ENCODE results near the gene WDR55. TPM values are rescaled to one million over a fixed set of nuclear protein-coding genes. Genes with fewer than 3 reads are reported as not detected.

Gene WDR55
- polyA plus RNA-seq, 1 donor (not counting 4 experiments of a cell fraction or from before 2014, with no cell fraction given): 21.6 TPM

GRCh38 chr5:140630292-140631035 lies 34.2 kb upstream of the WDR55 start:
- no peak overlapping the region for H3K4me2 ChIP-seq (ENCODE audit: control insufficient read depth, extremely low read depth, insufficient read depth, low read depth, low read length)
- H4K20me1 ChIP-seq (ENCODE audit: control insufficient read depth, extremely low read depth, insufficient read depth, low read length): no peaks in the 10 kb centered on the region
- H3K9me1 ChIP-seq (ENCODE audit: control insufficient read depth, extremely low read depth, insufficient read depth, low read length): no peaks in the 10 kb centered on the region
- H3K27me3 ChIP-seq (ENCODE audit: control insufficient read depth, extremely low read depth, insufficient read depth, low read length): peaks cover 7% of the 10 kb centered on the region
- no peak overlapping the region for H3K9ac ChIP-seq (ENCODE audit: control insufficient read depth, extremely low read depth, insufficient read depth, low read length)
- no peaks in the 10 kb centered on the region for H3K79me2 ChIP-seq (ENCODE audit: control insufficient read depth, insufficient read depth, low read length)
- no peak overlapping the region for H3K4me3 ChIP-seq (ENCODE audit: control insufficient read depth in 2 of 3, extremely low read depth in 1 of 3, insufficient read depth in 2 of 3, low read depth in 1 of 3, low read length in 3 of 3)
- H3K9me3 ChIP-seq (ENCODE audit: control insufficient read depth, low read depth, low read length): no peaks in the 10 kb centered on the region
- DNase-seq (ENCODE audit: low read depth, low spot score) (no peak), FAIRE-seq (no peak)
- no peak overlapping the region for H2AFZ ChIP-seq (ENCODE audit: control insufficient read depth, low read length)
- H3K4me1 ChIP-seq (ENCODE audit: control insufficient read depth, extremely low read depth, insufficient read depth, low read length): peaks cover 21% of the 10 kb centered on the region
- dilution Hi-C loops (cut with MboI; ENCODE audit: extremely low pct_ligation_motif_present, low sequenced_read_pairs): no loop called here
- no peak for TF ChIP-seq EZH2 (IDR thresholded peaks at IDR 0.05; ENCODE audit: low read length)
- no peak for TF ChIP-seq CTCF (optimal IDR thresholded peaks at IDR 0.05 in 1 of 3, IDR thresholded peaks at IDR 0.05 in 1 of 3, conservative IDR thresholded peaks at IDR 0.05 in 1 of 3; ENCODE audit: extremely low read depth in 1 of 3, insufficient read depth in 2 of 3, low read length in 3 of 3)
- H3K27ac ChIP-seq (ENCODE audit: control insufficient read depth, insufficient read depth, low read length): no peak overlapping the region
- no peaks in the 10 kb centered on the region for H3K36me3 ChIP-seq (ENCODE audit: control insufficient read depth in 2 of 2, extremely low read depth in 1 of 2, insufficient read depth in 2 of 2, low read length in 2 of 2)

- FAIRE-seq (no peak), DNase-seq (ENCODE audit: low read depth, low spot score) (no peak)
- Histone ChIP-seq H3K9me3 (ENCODE audit: control insufficient read depth, low read depth, low read length) (no peaks in the 10 kb centered on the region), H3K79me2 (ENCODE audit: control insufficient read depth, insufficient read depth, low read length) (no peaks in the 10 kb centered on the region), H3K4me1 (ENCODE audit: control insufficient read depth, extremely low read depth, insufficient read depth, low read length) (peaks cover 21% of the 10 kb centered on the region), H3K4me3 (ENCODE audit: control insufficient read depth in 2 of 3, extremely low read depth in 1 of 3, insufficient read depth in 2 of 3, low read depth in 1 of 3, low read length in 3 of 3) (no peak overlapping the region), H3K4me2 (ENCODE audit: control insufficient read depth, extremely low read depth, insufficient read depth, low read depth, low read length) (no peak overlapping the region), H2AFZ (ENCODE audit: control insufficient read depth, low read length) (no peak overlapping the region), H3K36me3 (ENCODE audit: control insufficient read depth in 2 of 2, extremely low read depth in 1 of 2, insufficient read depth in 2 of 2, low read length in 2 of 2) (no peaks in the 10 kb centered on the region), H4K20me1 (ENCODE audit: control insufficient read depth, extremely low read depth, insufficient read depth, low read length) (no peaks in the 10 kb centered on the region), H3K27ac (ENCODE audit: control insufficient read depth, insufficient read depth, low read length) (no peak overlapping the region), H3K27me3 (ENCODE audit: control insufficient read depth, extremely low read depth, insufficient read depth, low read length) (peaks cover 7% of the 10 kb centered on the region), H3K9ac (ENCODE audit: control insufficient read depth, extremely low read depth, insufficient read depth, low read length) (no peak overlapping the region), H3K9me1 (ENCODE audit: control insufficient read depth, extremely low read depth, insufficient read depth, low read length) (no peaks in the 10 kb centered on the region)
- dilution Hi-C loops (cut with MboI; ENCODE audit: extremely low pct_ligation_motif_present, low sequenced_read_pairs): no loop called here
- TF ChIP-seq CTCF (optimal IDR thresholded peaks at IDR 0.05 in 1 of 3, IDR thresholded peaks at IDR 0.05 in 1 of 3, conservative IDR thresholded peaks at IDR 0.05 in 1 of 3; ENCODE audit: extremely low read depth in 1 of 3, insufficient read depth in 2 of 3, low read length in 3 of 3) (no peak), EZH2 (IDR thresholded peaks at IDR 0.05; ENCODE audit: low read length) (no peak)
Measured at GRCh38 chr5:140631036-140631417, 33.7 kb upstream of the WDR55 start.
